ENCODE data around the gene MMP23B. TPM values are rescaled to one million over a fixed set of nuclear protein-coding genes. Genes with fewer than 3 reads are reported as not detected.
A peak's percentile ranks its signal among the peaks of the same experiment; 100 is the strongest.

The MMP23B gene
- 10 to 100 TPM; 10.0 to 97.3 (median 43.7) TPM for total RNA-seq

DNA sequence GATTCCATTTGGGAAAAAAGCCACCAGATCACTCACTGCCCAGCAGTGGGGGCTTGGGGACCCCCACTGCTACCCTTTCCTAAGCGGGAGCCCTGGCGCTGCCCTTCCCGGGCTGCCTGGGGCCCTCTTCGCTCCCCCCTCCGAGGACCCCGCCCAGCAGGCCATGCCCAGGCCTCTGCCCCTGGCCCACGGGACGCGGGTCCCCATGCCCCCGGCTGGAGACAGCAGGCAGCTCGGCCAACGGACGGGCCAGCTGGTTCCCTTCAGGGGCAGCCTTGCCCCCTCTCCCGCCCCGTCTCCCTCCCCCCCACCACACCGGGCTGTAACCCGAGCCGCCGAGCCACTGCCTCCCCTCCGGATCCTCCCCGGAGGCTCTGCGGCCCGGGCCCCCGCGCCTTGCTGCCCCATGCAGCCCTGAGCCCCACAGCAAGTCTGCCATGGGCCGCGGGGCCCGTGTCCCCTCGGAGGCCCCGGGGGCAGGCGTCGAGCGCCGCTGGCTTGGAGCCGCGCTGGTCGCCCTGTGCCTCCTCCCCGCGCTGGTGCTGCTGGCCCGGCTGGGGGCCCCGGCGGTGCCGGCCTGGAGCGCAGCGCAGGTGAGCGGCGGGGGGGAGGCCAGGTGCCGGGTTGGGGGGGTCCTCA, at the start of gene MMP23B:
MMP23B (plus strand) TSS at position 392 of the 639 bp plus-strand sequence; CDS start at position 438, 46 bp downstream.
- Histone ChIP-seq H3K4me3 (peak within 1 kb of the TSS; percentile 10 to 21), H3K36me3 (no peaks in the 10 kb centered on the region), H3K27me3 (peaks cover 0 to 15% of the 10 kb centered on the region in 2 donors), H3K4me1 (no peaks in the 10 kb centered on the region), H3K27ac (peak within 1 kb of the TSS; percentile 68 to 72), H3K9me3 (no peaks in the 10 kb centered on the region)
- no peak for DNase-seq
- intact Hi-C loops (cut with DNase I; ENCODE audit: low total_unique reads), result no loop called here
- TF ChIP-seq, protein P1, sequence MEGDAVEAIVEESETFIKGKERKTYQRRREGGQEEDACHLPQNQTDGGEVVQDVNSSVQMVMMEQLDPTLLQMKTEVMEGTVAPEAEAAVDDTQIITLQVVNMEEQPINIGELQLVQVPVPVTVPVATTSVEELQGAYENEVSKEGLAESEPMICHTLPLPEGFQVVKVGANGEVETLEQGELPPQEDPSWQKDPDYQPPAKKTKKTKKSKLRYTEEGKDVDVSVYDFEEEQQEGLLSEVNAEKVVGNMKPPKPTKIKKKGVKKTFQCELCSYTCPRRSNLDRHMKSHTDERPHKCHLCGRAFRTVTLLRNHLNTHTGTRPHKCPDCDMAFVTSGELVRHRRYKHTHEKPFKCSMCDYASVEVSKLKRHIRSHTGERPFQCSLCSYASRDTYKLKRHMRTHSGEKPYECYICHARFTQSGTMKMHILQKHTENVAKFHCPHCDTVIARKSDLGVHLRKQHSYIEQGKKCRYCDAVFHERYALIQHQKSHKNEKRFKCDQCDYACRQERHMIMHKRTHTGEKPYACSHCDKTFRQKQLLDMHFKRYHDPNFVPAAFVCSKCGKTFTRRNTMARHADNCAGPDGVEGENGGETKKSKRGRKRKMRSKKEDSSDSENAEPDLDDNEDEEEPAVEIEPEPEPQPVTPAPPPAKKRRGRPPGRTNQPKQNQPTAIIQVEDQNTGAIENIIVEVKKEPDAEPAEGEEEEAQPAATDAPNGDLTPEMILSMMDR (IDR thresholded peaks at IDR 0.05), result no peak
- TF ChIP-seq POLR2A (IDR thresholded peaks at IDR 0.05), result no peak

DNA sequence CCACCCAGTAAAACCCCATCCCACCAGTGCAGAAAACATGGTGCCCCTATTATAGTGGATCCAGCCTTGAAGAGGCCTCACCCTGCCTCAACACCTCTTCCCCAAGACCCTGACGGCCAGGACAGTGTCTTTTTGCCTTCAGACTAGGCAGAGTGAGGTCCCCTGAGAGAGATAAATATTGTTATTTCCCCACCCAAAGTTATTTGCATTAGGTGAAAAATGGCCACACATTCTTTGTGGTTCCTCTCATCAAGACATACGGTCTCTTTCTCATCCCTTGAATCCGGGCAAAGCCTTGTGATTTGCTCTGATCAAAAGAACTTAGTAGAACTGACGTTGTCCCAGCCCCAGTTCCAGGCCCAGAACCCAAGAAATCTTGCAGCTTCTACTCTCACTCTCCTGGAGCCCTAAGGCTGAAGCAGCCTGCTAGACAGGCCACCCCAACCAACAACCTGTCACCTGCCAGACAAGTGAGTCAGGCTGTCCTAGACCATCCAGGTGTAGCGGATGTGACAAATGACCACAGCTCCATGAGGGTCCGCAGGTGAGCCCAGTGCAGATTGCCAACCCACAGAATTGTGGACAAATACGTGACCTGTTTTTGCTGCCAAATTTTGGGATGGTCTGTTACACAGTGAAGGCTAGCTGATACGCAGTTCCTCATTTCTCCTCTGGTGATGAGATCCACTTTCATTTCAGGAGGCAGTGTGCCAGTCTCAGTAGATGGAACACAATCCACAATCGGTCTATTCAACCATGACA, 49.2 kb upstream of the MMP23B start:
- no peaks in the 10 kb centered on the region for H3K36me3 ChIP-seq
- H3K27ac ChIP-seq, result no peak overlapping the region
- no peaks in the 10 kb centered on the region for H3K9me3 ChIP-seq
- no peaks in the 10 kb centered on the region for H3K27me3 ChIP-seq
- no peak overlapping the region for H3K4me3 ChIP-seq
- TF ChIP-seq POLR2A (IDR thresholded peaks at IDR 0.05), result no peak
- TF ChIP-seq, protein P1 (IDR thresholded peaks at IDR 0.05), result no peak
- no peak for DNase-seq
- no peaks in the 10 kb centered on the region for H3K4me1 ChIP-seq
- intact Hi-C loops (cut with DNase I; ENCODE audit: low total_unique reads), result no loop called here

DNA sequence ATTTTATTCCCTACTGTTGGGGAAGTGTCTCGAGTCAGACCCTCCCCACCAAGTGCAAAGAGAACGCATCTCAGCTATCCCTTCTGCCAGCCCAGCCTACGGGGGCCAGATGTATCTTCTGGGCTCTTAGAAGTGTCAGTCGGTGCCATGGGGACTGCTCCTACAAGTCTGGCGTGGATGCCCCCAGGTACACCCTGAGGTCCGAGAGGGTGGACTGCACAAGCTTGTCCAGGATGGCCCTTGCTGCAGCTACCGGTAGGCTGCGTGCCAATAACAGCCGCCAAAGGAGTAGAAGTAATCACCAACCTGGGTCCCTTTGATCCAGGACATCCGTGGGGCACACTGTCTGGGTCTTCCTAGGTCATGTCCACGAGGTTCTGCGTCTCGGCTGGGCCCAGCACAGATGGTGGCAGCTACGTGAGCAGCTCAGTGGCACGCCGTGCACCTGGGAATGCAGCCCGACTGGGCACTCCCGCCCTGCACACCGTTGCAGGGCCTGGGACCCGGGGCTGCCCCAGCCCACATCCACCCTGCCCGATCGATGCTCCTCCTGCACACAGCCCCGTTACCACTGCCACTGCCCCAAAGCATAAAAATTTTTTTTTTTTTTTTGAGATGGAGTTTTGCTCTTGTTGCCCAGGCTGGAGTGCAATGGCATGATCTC, 48.5 kb upstream of the MMP23B start:
- no peaks in the 10 kb centered on the region for H3K27me3 ChIP-seq

DNA sequence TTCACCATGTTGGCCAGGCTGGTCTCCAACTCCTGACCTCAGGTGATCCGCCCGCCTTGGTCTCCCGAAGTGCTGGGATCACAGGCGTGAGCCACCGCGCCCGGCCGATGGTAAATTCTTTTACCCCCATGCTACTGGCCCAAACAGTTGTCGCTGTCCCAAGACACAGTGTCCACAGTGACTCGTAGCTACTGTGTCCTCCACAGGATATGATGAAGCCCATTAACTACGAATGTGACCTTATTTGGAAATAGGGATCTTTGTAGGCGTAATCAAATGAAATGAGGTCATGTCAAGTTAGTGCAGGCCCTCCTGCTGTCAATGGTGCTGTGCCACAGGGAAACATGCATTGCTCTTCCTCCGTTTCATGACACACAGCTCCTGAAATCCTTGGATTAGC, 40.5 kb upstream of the MMP23B start:
- no peak for DNase-seq
- no peaks in the 10 kb centered on the region for H3K4me1 ChIP-seq
- no peaks in the 10 kb centered on the region for H3K36me3 ChIP-seq
- H3K4me3 ChIP-seq, result no peak overlapping the region
- H3K9me3 ChIP-seq, result no peaks in the 10 kb centered on the region
- intact Hi-C loops (cut with DNase I; ENCODE audit: low total_unique reads), result no loop called here
- no peaks in the 10 kb centered on the region for H3K27me3 ChIP-seq
- no peak for TF ChIP-seq POLR2A (IDR thresholded peaks at IDR 0.05)
- TF ChIP-seq, protein P1 (IDR thresholded peaks at IDR 0.05), result no peak
- H3K27ac ChIP-seq, result no peak overlapping the region

More for the DNA sequence above, 48.5 kb upstream of the MMP23B start:
- H3K27ac ChIP-seq, result no peak overlapping the region
- no peaks in the 10 kb centered on the region for H3K9me3 ChIP-seq
- TF ChIP-seq, protein P1 (IDR thresholded peaks at IDR 0.05), result no peak
- no peak for TF ChIP-seq POLR2A (IDR thresholded peaks at IDR 0.05)
- intact Hi-C loops (cut with DNase I; ENCODE audit: low total_unique reads), result no loop called here
- no peaks in the 10 kb centered on the region for H3K36me3 ChIP-seq
- DNase-seq, result no peak
- H3K4me1 ChIP-seq, result no peaks in the 10 kb centered on the region
- no peak overlapping the region for H3K4me3 ChIP-seq

Data from uterus (tissue), 4 donors.